H9 (cell line): ENCODE measurements around the gene DPH1. TPM values are rescaled to one million over a fixed set of nuclear protein-coding genes. Genes with fewer than 3 reads are reported as not detected.

Experiments
- DNase-seq: peaks from one replicate; pipeline ENCODE4 v3.0.0-alpha.2; 2017
- H2AFZ ChIP-seq: one replicate; pipeline ENCODE4 v1.6.1; 2013; ENCODE audit warnings: mild to moderate bottlenecking, low read length, control low read depth, moderate library complexity
- H2AK5ac ChIP-seq: 2 replicates; pipeline ENCODE4 v1.6.1; 2013; ENCODE audit warnings: low read length, control low read depth, mixed read lengths; ENCODE audit not compliant: insufficient read length
- H2BK120ac ChIP-seq: one replicate; pipeline ENCODE4 v1.6.1; 2013; ENCODE audit warnings: low read depth, mild to moderate bottlenecking, low read length, control low read depth, inconsistent platforms; ENCODE audit not compliant: poor library complexity, severe bottlenecking
- H2BK12ac ChIP-seq: 2 replicates; pipeline ENCODE4 v1.6.1; 2013; ENCODE audit warnings: low read length, control low read depth, mixed read lengths, low read depth; ENCODE audit not compliant: insufficient read length
- H2BK15ac ChIP-seq: 2 replicates; pipeline ENCODE4 v1.6.1; 2013; ENCODE audit warnings: low read depth, low read length, control low read depth
- H2BK20ac ChIP-seq: one replicate; pipeline ENCODE4 v1.6.1; 2013; ENCODE audit warnings: low read depth, mild to moderate bottlenecking, low read length, control low read depth, inconsistent platforms; ENCODE audit not compliant: poor library complexity, severe bottlenecking
- H2BK5ac ChIP-seq: 2 replicates; pipeline ENCODE4 v1.6.1; 2013; ENCODE audit warnings: low read length, control low read depth, mixed read lengths; ENCODE audit not compliant: insufficient read length
- H3K14ac ChIP-seq: 2 replicates; pipeline ENCODE4 v1.6.1; 2013; ENCODE audit warnings: low read length, control low read depth; ENCODE audit not compliant: insufficient read depth
- H3K18ac ChIP-seq: 2 replicates; pipeline ENCODE4 v1.6.1; 2013; ENCODE audit warnings: low read depth, mild to moderate bottlenecking, mixed read lengths, low read length, control low read depth; ENCODE audit not compliant: insufficient read length
- H3K23ac ChIP-seq: 2 replicates; pipeline ENCODE4 v1.6.1; 2013; ENCODE audit warnings: low read length, control low read depth, mixed read lengths, low read depth; ENCODE audit not compliant: insufficient read length
- H3K23me2 ChIP-seq: 2 replicates; pipeline ENCODE4 v1.6.1; 2013; ENCODE audit warnings: low read depth, mild to moderate bottlenecking, mixed read lengths, low read length, control low read depth; ENCODE audit not compliant: insufficient read length, poor library complexity, severe bottlenecking
- H3K27ac ChIP-seq: 2 replicates; pipeline ENCODE4 v1.5.1; 2013; ENCODE audit warnings: low read length, control low read depth, mixed read lengths, low read depth; ENCODE audit not compliant: insufficient read length
- H3K27me3 ChIP-seq: 2 replicates; pipeline ENCODE4 v1.6.1; 2013; ENCODE audit warnings: low read length, control low read depth, inconsistent platforms; ENCODE audit not compliant: insufficient read depth
- H3K4ac ChIP-seq: 2 replicates; pipeline ENCODE4 v1.6.1; 2013; ENCODE audit warnings: low read depth, mild to moderate bottlenecking, control low read depth, inconsistent platforms, low read length, moderate library complexity
- H3K4me1 ChIP-seq: 2 replicates; pipeline ENCODE4 v1.6.1; 2013; ENCODE audit warnings: low read length, control low read depth, inconsistent platforms; ENCODE audit not compliant: insufficient read depth
- H3K4me2 ChIP-seq: 2 replicates; pipeline ENCODE4 v1.6.1; 2013; ENCODE audit warnings: low read length, control low read depth, mixed read lengths; ENCODE audit not compliant: insufficient read length, insufficient read depth
- H3K56ac ChIP-seq: 2 replicates; pipeline ENCODE4 v1.6.1; 2013; ENCODE audit warnings: low read depth, mild to moderate bottlenecking, mixed read lengths, low read length, control low read depth; ENCODE audit not compliant: insufficient read length
- H3K79me1 ChIP-seq: 2 replicates; pipeline ENCODE4 v1.6.1; 2013; ENCODE audit warnings: low read depth, mild to moderate bottlenecking, moderate library complexity, low read length, control low read depth, inconsistent platforms; ENCODE audit not compliant: insufficient read depth, poor library complexity, severe bottlenecking
- H3K79me2 ChIP-seq: 2 replicates; pipeline ENCODE4 v1.6.1; 2013; ENCODE audit warnings: low read length, control low read depth, inconsistent platforms; ENCODE audit not compliant: insufficient read depth
- H3K9ac ChIP-seq: 2 replicates; pipeline ENCODE4 v1.6.1; 2013; ENCODE audit warnings: low read length, control low read depth, mixed read lengths; ENCODE audit not compliant: insufficient read length; ENCODE audit errors: extremely low read depth
- H3K9me3 ChIP-seq: one replicate; pipeline ENCODE4 v1.6.1; 2013; ENCODE audit warnings: low read depth, low read length, inconsistent platforms; ENCODE audit not compliant: control insufficient read depth
- H3T11ph ChIP-seq: one replicate; pipeline ENCODE4 v1.6.1; 2013; ENCODE audit warnings: mild to moderate bottlenecking, low read length, control low read depth, inconsistent platforms
- H4K20me1 ChIP-seq: one replicate; pipeline ENCODE4 v1.6.1; 2013; ENCODE audit not compliant: control insufficient read depth, insufficient read length, insufficient read depth
- H4K5ac ChIP-seq: 2 replicates; pipeline ENCODE4 v1.6.1; 2013; ENCODE audit warnings: low read depth, mild to moderate bottlenecking, mixed read lengths, low read length, control low read depth; ENCODE audit not compliant: insufficient read length
- H4K8ac ChIP-seq: replicated peaks from 2 replicates; pipeline ENCODE4 v1.6.1; 2013; ENCODE audit warnings: low read length, control low read depth, mixed read lengths, low read depth; ENCODE audit not compliant: insufficient read length
- H4K91ac ChIP-seq: 2 replicates; pipeline ENCODE4 v1.6.1; 2013; ENCODE audit warnings: low read depth, mild to moderate bottlenecking, moderate library complexity, mixed read lengths, low read length, control low read depth; ENCODE audit not compliant: insufficient read length
- H3K27ac Mint-ChIP-seq, 3 experiments: 2 replicates in 2 of 3; 3 replicates in 1 of 3; pipeline ENCODE4 v1.8.0; 2020 to 2021; ENCODE audit warnings: mixed read lengths in 3 of 3, mild to moderate bottlenecking in 1 of 3, moderate library complexity in 1 of 3
- H3K27me3 Mint-ChIP-seq: 2 replicates; pipeline ENCODE4 v1.8.0; 2021; ENCODE audit warnings: low read depth, mild to moderate bottlenecking, moderate library complexity, mixed read lengths
- H3K36me3 Mint-ChIP-seq, 3 experiments: 2 replicates in 2 of 3; 3 replicates in 1 of 3; pipeline ENCODE4 v1.8.0; 2020 to 2021; ENCODE audit warnings: low read depth in 3 of 3, mixed read lengths in 3 of 3; ENCODE audit not compliant: insufficient read depth in 1 of 3
- H3K4me1 Mint-ChIP-seq, 2 experiments: 2 replicates each; pipeline ENCODE4 v1.8.0; 2020; ENCODE audit warnings: mixed read lengths in 2 of 2
- H3K4me3 Mint-ChIP-seq, 2 experiments: 2 replicates in 1 of 2; 3 replicates in 1 of 2; pipeline ENCODE4 v1.8.0; 2020 to 2021; ENCODE audit warnings: mild to moderate bottlenecking in 2 of 2, mixed read lengths in 2 of 2, moderate library complexity in 1 of 2
- H3K9me3 Mint-ChIP-seq, 2 experiments: 2 replicates in 1 of 2; 3 replicates in 1 of 2; pipeline ENCODE4 v1.8.0; 2020; ENCODE audit warnings: mild to moderate bottlenecking in 2 of 2, mixed read lengths in 2 of 2, moderate library complexity in 1 of 2
- CTCF ChIP-seq: fragments of 200-600 bp; sonication (generic); conservative IDR thresholded peaks from 3 replicates; pipeline ENCODE4 v1.8.0; 2021; ENCODE audit warnings: antibody characterized with exemption, mild to moderate bottlenecking
- WGBS: extraction: QIAGEN DNeasy Blood & Tissue Kit; methylation state at CpG from one replicate; pipeline ENCODE4 v1.1.7; 2013; ENCODE audit warnings: missing lambda C conversion rate, low lambda C conversion rate, mixed read lengths; ENCODE audit not compliant: insufficient read length; ENCODE audit errors: extremely low coverage; 5-methylcytosine and 5-hydroxymethylcytosine counted together
- total RNA-seq: library from RNA; stranded (reverse); gene quantifications from 2 replicates; pipeline ENCODE4 v1.2.1, GENCODE V29; 2021

The DPH1 gene
- total RNA-seq, 1 experiment from 2014 or later = 27.5 TPM

DNA sequence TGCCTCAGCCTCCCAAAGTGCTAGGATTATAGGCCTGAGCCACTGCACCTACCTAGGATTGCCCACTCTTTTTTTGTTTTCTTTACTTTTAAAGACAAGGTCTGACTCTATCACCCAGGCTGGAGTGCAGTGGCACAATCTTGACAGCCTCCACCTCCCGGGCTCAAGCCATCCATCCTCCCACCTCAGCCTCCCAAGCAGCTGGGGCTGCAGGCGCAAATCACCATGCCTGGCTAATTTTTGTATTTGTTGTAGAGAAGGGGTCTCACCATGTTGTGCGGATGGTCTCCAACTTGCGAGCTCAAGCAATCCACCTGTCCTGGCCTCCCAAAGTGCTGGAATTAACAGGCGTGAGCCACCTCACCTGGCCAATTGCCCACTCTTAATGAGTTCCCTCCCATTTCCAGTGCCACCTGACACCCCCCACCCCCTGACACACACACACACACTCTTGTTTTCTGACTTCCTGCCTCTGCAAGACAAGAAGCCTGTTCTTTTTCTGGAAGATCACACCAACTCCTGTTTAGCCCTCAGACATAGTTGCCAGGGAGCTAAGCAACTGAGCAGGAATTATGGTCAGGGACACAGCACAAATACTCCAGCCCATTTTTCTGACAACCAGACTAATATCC, 14.4 kb downstream of the DPH1 start:
- no peak overlapping the region for H3K18ac ChIP-seq
- peaks cover 9% of the 10 kb centered on the region for H3K23me2 ChIP-seq
- H2BK12ac ChIP-seq = no peak overlapping the region
- no peak overlapping the region for H3K56ac ChIP-seq
- H4K5ac ChIP-seq = no peak overlapping the region
- no peaks in the 10 kb centered on the region for H3K79me2 ChIP-seq
- H4K20me1 ChIP-seq = no peaks in the 10 kb centered on the region
- H3K4me2 ChIP-seq = no peak overlapping the region
- H4K8ac ChIP-seq = no peak overlapping the region
- H2BK120ac ChIP-seq = no peak overlapping the region
- H3T11ph ChIP-seq = no peak overlapping the region
- TF ChIP-seq CTCF = no peak
- no peak overlapping the region for H3K9ac ChIP-seq
- no peak overlapping the region for H2BK5ac ChIP-seq
- H2BK15ac ChIP-seq = no peak overlapping the region
- H3K27ac ChIP-seq = no peak overlapping the region
- no peak overlapping the region for H3K14ac ChIP-seq
- no peak overlapping the region for H2AK5ac ChIP-seq
- no peak overlapping the region for H3K23ac ChIP-seq
- H3K27me3 ChIP-seq = peaks cover 8% of the 10 kb centered on the region
- H3K36me3 Mint-ChIP-seq = peaks cover 7 to 19% (median 13%) of the 10 kb centered on the region in 3 experiments
- H3K4ac ChIP-seq = no peak overlapping the region
- no peak overlapping the region for H4K91ac ChIP-seq
- H2AFZ ChIP-seq = no peak overlapping the region
- peaks cover 34% of the 10 kb centered on the region for H3K27me3 Mint-ChIP-seq
- no peak for DNase-seq
- H3K9me3 ChIP-seq = no peaks in the 10 kb centered on the region
- no peak overlapping the region for H2BK20ac ChIP-seq
- no peaks in the 10 kb centered on the region for H3K79me1 ChIP-seq
- no peaks in the 10 kb centered on the region for H3K9me3 Mint-ChIP-seq
- no peaks in the 10 kb centered on the region for H3K4me1 ChIP-seq
- H3K4me3 Mint-ChIP-seq = no peak overlapping the region
- no peak overlapping the region for H3K27ac Mint-ChIP-seq
- no CpG with 5 or more reads among the region's 5 CpGs for WGBS
- H3K4me1 Mint-ChIP-seq = peaks cover 10 to 15% of the 10 kb centered on the region in 2 experiments
